ENCODE data around the gene PIGQ.

The PIGQ gene

GRCh38 chr16:569445-570254 is at the start of gene PIGQ:
Gene PIGQ, plus strand, starts transcription at chr16:569968. Its CDS starts 4,107 bp downstream, at chr16:574075.
- DNase-seq = peak; percentile 20

GRCh38 chr16:520847-521246 is 48.9 kb upstream of the PIGQ start:
- DNase-seq = no peak

- no peak for DNase-seq
Observed at GRCh38 chr16:521381-522210, 48.2 kb upstream of the PIGQ start.

- DNase-seq = no peak
Observed at GRCh38 chr16:522320-523096, 47.3 kb upstream of the PIGQ start.

- no peak for DNase-seq
Observed at GRCh38 chr16:523097-523741, 46.5 kb upstream of the PIGQ start.

- no peak for DNase-seq
Observed at GRCh38 chr16:524274-525040, 45.3 kb upstream of the PIGQ start.

- DNase-seq = no peak
Observed at GRCh38 chr16:525123-525519, 44.6 kb upstream of the PIGQ start.

GRCh38 chr16:525520-526180 is 44.1 kb upstream of the PIGQ start:
- no peak for DNase-seq

- DNase-seq = peak; percentile 51
Observed at GRCh38 chr16:526181-527014, 43.4 kb upstream of the PIGQ start.

- DNase-seq = peak; percentile 83
Observed at GRCh38 chr16:527015-527903, 42.5 kb upstream of the PIGQ start, which contains the start of gene CAPN15. Gene CAPN15, plus strand, starts transcription at chr16:527712. Its CDS starts 19,127 bp downstream, at chr16:546839.

GRCh38 chr16:528111-529011 is 41.4 kb upstream of the PIGQ start:
- DNase-seq = no peak

GRCh38 chr16:529012-529575 is 40.7 kb upstream of the PIGQ start:
- DNase-seq = no peak

GRCh38 chr16:530111-530817 is 39.5 kb upstream of the PIGQ start:
- no peak for DNase-seq

- DNase-seq = no peak
Observed at GRCh38 chr16:531494-532125, 38.2 kb upstream of the PIGQ start.

- no peak for DNase-seq
Observed at GRCh38 chr16:533391-534123, 36.2 kb upstream of the PIGQ start.

- DNase-seq = no peak
Observed at GRCh38 chr16:534135-534534, 35.6 kb upstream of the PIGQ start.

Data from NCI-H1092 treated with DMSO at 0.1 percent for 48 hours (cell line).